Lower leg skin (tissue), 4 donors: ENCODE results near the gene C1orf115. TPM values are rescaled to one million over a fixed set of nuclear protein-coding genes. Genes with fewer than 3 reads are reported as not detected.

Experiments
- DNase-seq, 2 donors: peaks; one replicate each; pipeline ENCODE4 v3.0.0-alpha.2; 2019; ENCODE audit warnings: low spot score in 2 of 2
- H3K4me3 ChIP-seq: fragments of 200-600 bp; sonication (generic); 2 replicates; pipeline ENCODE4 v1.5.1; 2017; ENCODE audit warnings: mild to moderate bottlenecking, low read depth; ENCODE audit not compliant: poor library complexity, severe bottlenecking
- POLR2A ChIP-seq, 2 donors: fragments of 450-650 bp; IDR thresholded peaks; one replicate each; pipeline ENCODE4 v1.6.1; 2016 to 2017; ENCODE audit warnings: antibody characterized with exemption in 2 of 2, mild to moderate bottlenecking in 1 of 2, moderate library complexity in 1 of 2
- WGBS, 2 donors: methylation state at CpG; one replicate each; pipeline ENCODE4 v1.1.5; 2018; 5-methylcytosine and 5-hydroxymethylcytosine counted together
- intact Hi-C: fragments of 100-400 bp; cut with DNase I; formaldehyde crosslinking; loops from one replicate; pipeline ENCODE4 v1.15.0; 2023; ENCODE audit warnings: low total_unique reads
- total RNA-seq, 4 donors: library from RNA; depleted of rRNA; stranded (reverse); fragments of >200 nt; gene quantifications; one replicate each; pipeline ENCODE4 v1.1.0, GENCODE V29; 2016
- TF ChIP-seq, protein P1 (sequence below), 3 donors: fragments of 450-650 bp; IDR thresholded peaks; one replicate each; pipeline ENCODE4 v1.5.1; 2016; ENCODE audit warnings: antibody characterized with exemption in 3 of 3, mild to moderate bottlenecking in 3 of 3, moderate library complexity in 2 of 3

Gene C1orf115, protein sequence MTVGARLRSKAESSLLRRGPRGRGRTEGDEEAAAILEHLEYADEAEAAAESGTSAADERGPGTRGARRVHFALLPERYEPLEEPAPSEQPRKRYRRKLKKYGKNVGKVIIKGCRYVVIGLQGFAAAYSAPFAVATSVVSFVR
- total RNA-seq = 10 to 100 TPM in 2 of 4 donors, 1 to 10 TPM in 2; 7.5 to 20.5 (median 13.3) TPM

- DNase-seq = peak; percentile 31 to 95
- H3K4me3 ChIP-seq = peak within 1 kb of the TSS; percentile 55
- TF ChIP-seq POLR2A (IDR thresholded peaks at IDR 0.05) = no peak
- TF ChIP-seq, protein P1, sequence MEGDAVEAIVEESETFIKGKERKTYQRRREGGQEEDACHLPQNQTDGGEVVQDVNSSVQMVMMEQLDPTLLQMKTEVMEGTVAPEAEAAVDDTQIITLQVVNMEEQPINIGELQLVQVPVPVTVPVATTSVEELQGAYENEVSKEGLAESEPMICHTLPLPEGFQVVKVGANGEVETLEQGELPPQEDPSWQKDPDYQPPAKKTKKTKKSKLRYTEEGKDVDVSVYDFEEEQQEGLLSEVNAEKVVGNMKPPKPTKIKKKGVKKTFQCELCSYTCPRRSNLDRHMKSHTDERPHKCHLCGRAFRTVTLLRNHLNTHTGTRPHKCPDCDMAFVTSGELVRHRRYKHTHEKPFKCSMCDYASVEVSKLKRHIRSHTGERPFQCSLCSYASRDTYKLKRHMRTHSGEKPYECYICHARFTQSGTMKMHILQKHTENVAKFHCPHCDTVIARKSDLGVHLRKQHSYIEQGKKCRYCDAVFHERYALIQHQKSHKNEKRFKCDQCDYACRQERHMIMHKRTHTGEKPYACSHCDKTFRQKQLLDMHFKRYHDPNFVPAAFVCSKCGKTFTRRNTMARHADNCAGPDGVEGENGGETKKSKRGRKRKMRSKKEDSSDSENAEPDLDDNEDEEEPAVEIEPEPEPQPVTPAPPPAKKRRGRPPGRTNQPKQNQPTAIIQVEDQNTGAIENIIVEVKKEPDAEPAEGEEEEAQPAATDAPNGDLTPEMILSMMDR (IDR thresholded peaks at IDR 0.05) = no peak
- 3 to 6% methylated on average over 45 to 81 of the region's 96 CpGs for WGBS, 2 donors
- intact Hi-C loops = no loop called here
These were observed at the start of gene C1orf115 for GRCh38 chr1:220690140-220691052. Gene C1orf115, plus strand, starts transcription at chr1:220690363. Its CDS starts 40 bp downstream, at chr1:220690403.

DNA sequence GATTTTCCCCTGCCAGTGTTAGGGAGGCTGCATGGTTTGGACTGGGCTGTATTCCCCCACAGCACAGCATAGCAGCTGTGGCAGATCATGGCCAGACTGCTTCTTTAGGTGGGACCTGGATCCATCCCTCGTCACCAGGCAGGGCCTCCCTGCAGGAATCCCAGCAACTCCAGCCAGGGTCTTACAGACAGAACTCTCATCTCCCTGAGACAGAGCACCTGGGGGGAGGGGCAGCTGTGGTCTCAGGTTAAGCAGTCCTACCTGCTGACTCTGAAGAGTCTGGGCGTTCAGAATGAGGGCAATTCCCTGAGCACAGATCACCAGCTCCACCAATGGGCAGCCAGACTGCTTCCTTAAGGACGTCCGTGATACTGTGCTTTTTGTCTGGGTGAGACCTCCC, 47.9 kb upstream of the C1orf115 start:
- WGBS, 2 donors = 88 to 98% methylated on average over 4 of the region's 4 CpGs
- H3K4me3 ChIP-seq = no peak overlapping the region
- TF ChIP-seq POLR2A (IDR thresholded peaks at IDR 0.05) = no peak
- TF ChIP-seq, protein P1 (IDR thresholded peaks at IDR 0.05) = no peak
- intact Hi-C loops = no loop called here
- no peak for DNase-seq

- TF ChIP-seq, protein P1 (IDR thresholded peaks at IDR 0.05) = no peak
- TF ChIP-seq POLR2A (IDR thresholded peaks at IDR 0.05) = no peak
These were observed 37.2 kb upstream of the C1orf115 start for GRCh38 chr1:220652995-220653394.

GRCh38 chr1:220655509-220655908, 34.7 kb upstream of the C1orf115 start:
- 95 to 96% methylated on average over 1 of the region's 1 CpG for WGBS, 2 donors
- H3K4me3 ChIP-seq = no peak overlapping the region
- DNase-seq = no peak
- TF ChIP-seq POLR2A (IDR thresholded peaks at IDR 0.05) = no peak
- TF ChIP-seq, protein P1 (IDR thresholded peaks at IDR 0.05) = no peak
- intact Hi-C loops = no loop called here

More at GRCh38 chr1:220652995-220653394, 37.2 kb upstream of the C1orf115 start:
- WGBS, 2 donors = 91% methylated on average over 13 of the region's 13 CpGs
- no peak for DNase-seq
- no peak overlapping the region for H3K4me3 ChIP-seq
- intact Hi-C loops = no loop called here

GRCh38 chr1:220655961-220656740, 34.0 kb upstream of the C1orf115 start:
- TF ChIP-seq POLR2A (IDR thresholded peaks at IDR 0.05) = no peak
- DNase-seq = no peak
- H3K4me3 ChIP-seq = no peak overlapping the region
- intact Hi-C loops = no loop called here

- intact Hi-C loops = no loop called here
- H3K4me3 ChIP-seq = no peak overlapping the region
- TF ChIP-seq, protein P1 (IDR thresholded peaks at IDR 0.05) = no peak
- TF ChIP-seq POLR2A (IDR thresholded peaks at IDR 0.05) = no peak
- WGBS, 2 donors = 80 to 86% methylated on average over 3 of the region's 3 CpGs
- DNase-seq = no peak
These were observed 23.8 kb upstream of the C1orf115 start for GRCh38 chr1:220666349-220666748.
